Calu3 (cell line): ENCODE measurements around the gene PRPF6. TPM values are rescaled to one million over a fixed set of nuclear protein-coding genes. Genes with fewer than 3 reads are reported as not detected.
A peak's percentile ranks its signal among the peaks of the same experiment; 100 is the strongest.

Source experiments
- BruUV-seq: library from RNA; stranded (reverse); fragments of 400-500 nt; replicated peaks from 2 replicates; lab custom pipeline; 2021; lab: Mats Ljungman, UMichigan
- CTCF ChIA-PET: fragments of 300-600 bp; sonication (Branson Sonifier 250); formaldehyde crosslinking; loops from one replicate; lab custom pipeline; 2022; ENCODE audit warnings: antibody characterized with exemption; lab: Charles Lee
- DNase-seq: peaks from one replicate; pipeline ENCODE4 v3.0.0; 2022
- H3K27ac Mint-ChIP-seq: one replicate; pipeline ENCODE4 v1.8.0; 2022; ENCODE audit warnings: mixed read lengths; ENCODE audit not compliant: unreplicated experiment
- H3K27me3 Mint-ChIP-seq: one replicate; pipeline ENCODE4 v1.8.0; 2022; ENCODE audit warnings: mixed read lengths; ENCODE audit not compliant: unreplicated experiment
- H3K36me3 Mint-ChIP-seq: one replicate; pipeline ENCODE4 v1.8.0; 2022; ENCODE audit warnings: mild to moderate bottlenecking, moderate library complexity, mixed read lengths; ENCODE audit not compliant: insufficient read depth, unreplicated experiment
- H3K4me1 Mint-ChIP-seq: one replicate; pipeline ENCODE4 v1.8.0; 2022; ENCODE audit warnings: mild to moderate bottlenecking, low read depth, mixed read lengths; ENCODE audit not compliant: unreplicated experiment
- H3K4me3 Mint-ChIP-seq: one replicate; pipeline ENCODE4 v1.8.0; 2022; ENCODE audit warnings: mild to moderate bottlenecking, low read depth, moderate library complexity, mixed read lengths; ENCODE audit not compliant: unreplicated experiment
- H3K9me3 Mint-ChIP-seq: one replicate; pipeline ENCODE4 v1.8.0; 2022; ENCODE audit warnings: low read depth, mixed read lengths; ENCODE audit not compliant: unreplicated experiment
- intact Hi-C: fragments of 100-400 bp; cut with micrococcal nuclease; formaldehyde crosslinking; loops from one replicate; pipeline ENCODE4 v1.10.0; 2022; ENCODE audit not compliant: unreplicated experiment
- total RNA-seq: library from RNA; stranded (reverse); gene quantifications from 2 replicates; pipeline ENCODE4 v1.2.3, GENCODE V29; 2022
- TF ChIP-seq, protein P1 (sequence below): fragments of 200-600 bp; IDR thresholded peaks from one replicate; pipeline ENCODE4 v1.8.0; 2022; ENCODE audit warnings: antibody characterized with exemption; ENCODE audit not compliant: unreplicated experiment

The PRPF6 gene
- total RNA-seq, 1 experiment from 2014 or later: 113 TPM

DNA sequence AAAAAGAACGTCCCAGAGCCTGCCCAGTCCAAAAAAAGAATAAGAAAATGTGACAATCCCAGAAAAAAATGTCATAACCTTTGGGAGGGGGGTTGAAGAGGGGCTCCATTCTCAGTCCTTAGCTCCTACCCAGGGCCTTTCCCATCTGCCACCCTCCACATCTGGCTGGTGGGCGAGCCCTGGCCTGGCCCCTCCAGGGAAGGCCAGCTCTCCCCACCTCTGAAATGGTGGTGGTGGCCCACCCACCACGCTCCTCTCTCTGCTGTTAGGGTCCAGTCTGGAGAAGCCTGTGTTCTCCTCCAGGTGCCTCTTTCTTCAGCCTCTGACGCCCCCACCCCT lies 98.0 kb downstream of the PRPF6 start:
- CTCF ChIA-PET: interaction anchor here (0.6 to 1.2 kb wide), 2 partner anchors 10 to 1843 kb away, joined by 5 to 7 read pairs; no protein-coding TSS in a partner anchor
- DNase-seq: no peak
- H3K27me3 Mint-ChIP-seq: peaks cover 39% of the 10 kb centered on the region
- intact Hi-C loops: no loop called here
- BruUV-seq: no TSS peak
- H3K4me3 Mint-ChIP-seq: peak overlapping the region; percentile 82
- peaks cover 32% of the 10 kb centered on the region for H3K4me1 Mint-ChIP-seq
- H3K9me3 Mint-ChIP-seq: no peaks in the 10 kb centered on the region
- peaks cover 30% of the 10 kb centered on the region for H3K36me3 Mint-ChIP-seq
- TF ChIP-seq, protein P1, sequence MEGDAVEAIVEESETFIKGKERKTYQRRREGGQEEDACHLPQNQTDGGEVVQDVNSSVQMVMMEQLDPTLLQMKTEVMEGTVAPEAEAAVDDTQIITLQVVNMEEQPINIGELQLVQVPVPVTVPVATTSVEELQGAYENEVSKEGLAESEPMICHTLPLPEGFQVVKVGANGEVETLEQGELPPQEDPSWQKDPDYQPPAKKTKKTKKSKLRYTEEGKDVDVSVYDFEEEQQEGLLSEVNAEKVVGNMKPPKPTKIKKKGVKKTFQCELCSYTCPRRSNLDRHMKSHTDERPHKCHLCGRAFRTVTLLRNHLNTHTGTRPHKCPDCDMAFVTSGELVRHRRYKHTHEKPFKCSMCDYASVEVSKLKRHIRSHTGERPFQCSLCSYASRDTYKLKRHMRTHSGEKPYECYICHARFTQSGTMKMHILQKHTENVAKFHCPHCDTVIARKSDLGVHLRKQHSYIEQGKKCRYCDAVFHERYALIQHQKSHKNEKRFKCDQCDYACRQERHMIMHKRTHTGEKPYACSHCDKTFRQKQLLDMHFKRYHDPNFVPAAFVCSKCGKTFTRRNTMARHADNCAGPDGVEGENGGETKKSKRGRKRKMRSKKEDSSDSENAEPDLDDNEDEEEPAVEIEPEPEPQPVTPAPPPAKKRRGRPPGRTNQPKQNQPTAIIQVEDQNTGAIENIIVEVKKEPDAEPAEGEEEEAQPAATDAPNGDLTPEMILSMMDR: no peak
- peak overlapping the region; percentile 7 for H3K27ac Mint-ChIP-seq

GRCh38 chr20:64079273-64080012 lies 98.5 kb downstream of the PRPF6 start, which contains the start of gene RGS19:
RGS19 (minus strand) TSS chr20:64079518; CDS start chr20:64076886, 2,632 bp downstream.
- Mint-ChIP-seq H3K4me3 (peak within 1 kb of the TSS; percentile 82), H3K36me3 (peaks cover 35% of the 10 kb centered on the region), H3K27ac (peak within 1 kb of the TSS; percentile 68), H3K27me3 (peaks cover 44% of the 10 kb centered on the region), H3K4me1 (peaks cover 32% of the 10 kb centered on the region), H3K9me3 (no peaks in the 10 kb centered on the region)
- TF ChIP-seq, protein P1: no peak
- BruUV-seq: no TSS peak
- intact Hi-C loops: loop anchor here (5.0 kb wide), 1 partner anchor 43 kb away; no protein-coding TSS in a partner anchor
- peak; percentile 86 for DNase-seq
- CTCF ChIA-PET: interaction anchor here (0.6 to 1.2 kb wide), 4 partner anchors 10 to 1843 kb away, joined by 3 to 7 read pairs (median 4); no protein-coding TSS in a partner anchor

DNA sequence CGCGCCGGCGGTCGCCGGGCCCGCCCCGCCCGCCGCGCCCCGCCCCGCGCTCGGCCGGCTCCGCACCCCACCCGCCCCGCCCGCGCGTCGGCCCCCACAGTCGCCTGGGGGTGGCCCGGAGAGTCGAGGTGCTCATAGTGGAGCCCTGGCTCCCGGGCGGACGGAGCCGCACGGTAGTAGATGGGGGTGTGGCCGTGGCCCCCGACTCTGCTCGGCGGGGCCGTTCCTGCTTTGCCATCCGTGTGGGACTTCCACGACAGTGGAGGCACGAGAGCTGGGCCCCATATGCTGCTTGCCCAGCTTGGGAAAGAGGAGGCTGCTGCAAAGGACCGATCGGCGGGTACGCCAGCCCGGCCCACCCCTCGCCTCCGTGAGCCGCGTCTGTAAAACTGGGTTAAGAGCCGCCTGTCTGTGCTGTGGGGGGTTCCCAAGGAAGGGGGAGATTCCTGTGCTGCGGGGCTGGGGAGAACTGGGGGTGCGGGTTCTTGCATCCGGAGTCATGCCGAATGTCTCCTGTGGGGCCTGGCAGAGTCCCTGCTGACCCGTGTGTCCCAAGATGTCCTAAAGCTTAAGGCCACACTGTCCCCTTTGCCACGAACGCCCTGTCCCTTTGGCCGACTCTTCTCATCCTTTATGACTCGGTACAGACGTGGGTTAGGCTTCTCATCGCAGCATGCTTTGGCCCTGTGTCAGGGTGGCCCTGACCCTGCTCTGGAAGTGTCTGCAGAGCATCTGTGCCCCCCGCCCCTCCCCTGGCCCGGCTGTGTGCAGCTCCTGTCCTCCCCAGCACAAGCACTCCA lies 99.3 kb downstream of the PRPF6 start, which contains the start of gene OPRL1:
TSS of gene OPRL1 (plus strand) at position 70 of the 800 bp plus-strand sequence. CDS start 12,639 bp downstream, outside the sequence.
- no peak for DNase-seq
- Mint-ChIP-seq H3K27ac (peak within 1 kb of the TSS; percentile 68), H3K4me1 (peaks cover 32% of the 10 kb centered on the region), H3K36me3 (peaks cover 41% of the 10 kb centered on the region), H3K9me3 (no peaks in the 10 kb centered on the region), H3K4me3 (peak within 1 kb of the TSS; percentile 82), H3K27me3 (peaks cover 52% of the 10 kb centered on the region)
- TF ChIP-seq, protein P1: no peak
- no TSS peak for BruUV-seq
- intact Hi-C loops: loop anchor here (5.0 kb wide), 1 partner anchor 42 kb away; no protein-coding TSS in a partner anchor
- CTCF ChIA-PET: interaction anchor here (0.7 to 1.2 kb wide), 3 partner anchors 11 to 40 kb away, joined by 3 to 5 read pairs (median 3); no protein-coding TSS in a partner anchor

DNA sequence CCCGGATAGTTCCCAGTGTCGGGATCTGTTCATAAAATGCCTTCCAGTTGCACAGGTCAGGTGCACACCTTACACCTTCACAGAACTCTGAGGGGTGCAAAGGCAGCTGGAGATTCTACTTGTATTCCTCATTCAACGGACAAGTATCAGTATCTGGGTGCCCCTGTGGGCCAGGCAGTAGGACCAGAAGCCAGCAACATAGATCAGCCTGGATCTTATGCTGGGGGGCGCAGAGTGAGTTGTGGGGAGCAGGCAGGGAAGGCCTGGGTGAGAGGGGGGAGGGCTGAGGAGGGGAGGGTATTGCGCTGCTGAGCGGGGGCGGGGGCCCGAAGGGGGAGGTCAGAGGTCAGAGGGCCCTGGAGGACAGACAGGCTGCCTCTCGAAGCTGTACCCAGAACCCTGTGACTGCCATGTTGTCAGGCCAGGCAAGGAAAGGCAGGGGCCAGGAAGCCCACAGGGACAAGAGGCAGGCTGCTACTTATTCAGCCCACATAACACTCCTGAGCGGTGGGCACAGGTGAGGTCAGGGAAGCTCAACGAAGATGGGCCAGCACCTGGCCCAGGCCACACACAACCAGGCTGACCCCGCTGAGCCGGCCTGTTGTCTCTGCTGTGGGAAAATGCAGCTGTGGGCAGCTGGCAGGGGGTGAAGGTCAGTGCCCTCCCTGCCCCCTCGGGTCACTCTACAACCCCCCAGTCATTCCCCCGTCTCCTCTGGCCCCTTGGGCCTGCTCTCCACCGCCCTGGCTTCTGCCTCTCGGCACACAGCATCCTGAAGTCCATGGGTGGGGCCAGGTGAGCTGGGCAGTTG lies 100.1 kb downstream of the PRPF6 start:
- H3K27me3 Mint-ChIP-seq: peaks cover 60% of the 10 kb centered on the region
- H3K36me3 Mint-ChIP-seq: peaks cover 41% of the 10 kb centered on the region
- TF ChIP-seq, protein P1: no peak
- intact Hi-C loops: loop anchor here (5.0 kb wide), 1 partner anchor 41 kb away; no protein-coding TSS in a partner anchor
- BruUV-seq: no TSS peak
- no peaks in the 10 kb centered on the region for H3K9me3 Mint-ChIP-seq
- H3K27ac Mint-ChIP-seq: peak overlapping the region; percentile 68
- CTCF ChIA-PET: no interaction called here
- DNase-seq: no peak
- H3K4me3 Mint-ChIP-seq: peak overlapping the region; percentile 48
- peaks cover 32% of the 10 kb centered on the region for H3K4me1 Mint-ChIP-seq
